HepG2 (cell line): Measurements from ENCODE around the gene SORL1-AS1.
A peak's percentile ranks its signal among the peaks of the same experiment; 100 is the strongest.

ENCODE experiments used
- ARNT2 ChIP-seq: sonication (generic); formaldehyde crosslinking; IDR thresholded peaks from 2 replicates; pipeline ENCODE4 v1.8.0; 2022; ENCODE audit warnings: mild to moderate bottlenecking, low read depth, missing genetic modification reagents, moderate library complexity
- CEBPB ChIP-seq: IDR thresholded peaks from 2 replicates; pipeline ENCODE4 v1.6.1; 2011; ENCODE audit warnings: low read depth, low read length, improper control_type of control experiment, borderline replicate concordance
- CENPT ChIP-seq: sonication (generic); formaldehyde crosslinking; IDR thresholded peaks from 2 replicates; pipeline ENCODE4 v1.8.0; 2022; ENCODE audit warnings: low read depth, mild to moderate bottlenecking, moderate library complexity, missing genetic modification reagents
- ELK4 ChIP-seq: sonication (generic); formaldehyde crosslinking; IDR thresholded peaks from 2 replicates; pipeline ENCODE4 v1.9.0; 2021; ENCODE audit warnings: missing genetic modification reagents, borderline replicate concordance
- ESRRA ChIP-seq: sonication (generic); formaldehyde crosslinking; IDR thresholded peaks from 2 replicates; pipeline ENCODE4 v1.5.1; 2020; ENCODE audit warnings: mild to moderate bottlenecking, low read depth, missing genetic modification reagents
- GPBP1L1 ChIP-seq: sonication (generic); formaldehyde crosslinking; IDR thresholded peaks from 2 replicates; pipeline ENCODE4 v1.5.0; 2020; ENCODE audit warnings: mild to moderate bottlenecking, missing genetic modification reagents
- HDAC2 ChIP-seq: sonication (generic); formaldehyde crosslinking; IDR thresholded peaks from 2 replicates; pipeline ENCODE4 v1.4.0; 2020; ENCODE audit warnings: missing genetic modification reagents
- HIVEP1 ChIP-seq: sonication (generic); formaldehyde crosslinking; IDR thresholded peaks from 2 replicates; pipeline ENCODE4 v1.4.0; 2020; ENCODE audit warnings: mild to moderate bottlenecking, missing genetic modification reagents
- KLF11 ChIP-seq: IDR thresholded peaks from 2 replicates; pipeline ENCODE4 v1.6.1; 2016; ENCODE audit warnings: missing compliant biosample characterization
- KLF13 ChIP-seq: sonication (generic); formaldehyde crosslinking; IDR thresholded peaks from 2 replicates; pipeline ENCODE4 v1.4.0; 2020; ENCODE audit warnings: mild to moderate bottlenecking, missing genetic modification reagents
- MAF1 ChIP-seq: sonication (generic); formaldehyde crosslinking; IDR thresholded peaks from 2 replicates; pipeline ENCODE4 v1.5.0; 2020; ENCODE audit warnings: missing genetic modification reagents, borderline replicate concordance
- MBD4 ChIP-seq: IDR thresholded peaks from 2 replicates; pipeline ENCODE4 v1.6.1; 2012; ENCODE audit warnings: low read length, inconsistent platforms, borderline replicate concordance
- MIER2 ChIP-seq: IDR thresholded peaks from 2 replicates; pipeline ENCODE4 v1.6.1; 2016; ENCODE audit warnings: missing biosample characterization, missing genetic modification reagents
- MYNN ChIP-seq: sonication (generic); formaldehyde crosslinking; IDR thresholded peaks from 2 replicates; pipeline ENCODE4 v1.4.0; 2020; ENCODE audit warnings: mild to moderate bottlenecking, low read depth, missing genetic modification reagents
- NFRKB ChIP-seq: fragments of 450-650 bp; IDR thresholded peaks from 2 replicates; pipeline ENCODE4 v1.6.1; 2017
- RAD21 ChIP-seq: fragments of 450-650 bp; formaldehyde crosslinking; IDR thresholded peaks from 2 replicates; pipeline ENCODE4 v1.5.0; 2020; ENCODE audit warnings: mild to moderate bottlenecking
- RCOR2 ChIP-seq: IDR thresholded peaks from 2 replicates; pipeline ENCODE4 v1.6.1; 2016; ENCODE audit warnings: missing biosample characterization, missing genetic modification reagents
- REST ChIP-seq, 2 experiments: IDR thresholded peaks; 2 replicates each; pipeline ENCODE4 v1.6.1; 2011 to 2012; ENCODE audit warnings: low read length in 2 of 2, borderline replicate concordance in 1 of 2, low read depth in 1 of 2, mild to moderate bottlenecking in 1 of 2, moderate library complexity in 1 of 2
- SOX6 ChIP-seq, 2 experiments: fragments of 450-650 bp in 1 of 2; sonication (generic) in 1 of 2; formaldehyde crosslinking in 1 of 2; IDR thresholded peaks; 2 replicates each; pipeline versions ENCODE4 v1.4.0 to v1.6.1; 2017 to 2020; ENCODE audit warnings: antibody characterized with exemption in 1 of 2, mild to moderate bottlenecking in 1 of 2, missing genetic modification reagents in 1 of 2
- TFAP4 ChIP-seq: sonication (generic); IDR thresholded peaks from 2 replicates; pipeline ENCODE4 v1.6.1; 2016; ENCODE audit warnings: low read depth, borderline replicate concordance
- ZBTB14 ChIP-seq: sonication (generic); formaldehyde crosslinking; IDR thresholded peaks from 2 replicates; pipeline ENCODE4 v1.4.0; 2020; ENCODE audit warnings: missing genetic modification reagents
- ZNF207 ChIP-seq: fragments of 450-650 bp; IDR thresholded peaks from 2 replicates; pipeline ENCODE4 v1.6.1; 2016; ENCODE audit warnings: antibody characterized with exemption, borderline replicate concordance
- ZNF781 ChIP-seq: sonication (generic); formaldehyde crosslinking; IDR thresholded peaks from 2 replicates; pipeline ENCODE4 v1.5.1; 2020; ENCODE audit warnings: borderline replicate concordance, mild to moderate bottlenecking, missing genetic modification reagents; ENCODE audit errors: not compliant biosample characterization

Gene SORL1-AS1

GRCh38 chr11:121459413-121460017 lies 6.7 kb upstream of the SORL1-AS1 start (continued):
- TF ChIP-seq ELK4 (no peak), KLF13 (CRISPR knock-in tag) (no peak), CEBPB (peak; percentile 96), REST (IDR thresholded peaks at IDR 0.05; ENCODE audit: borderline replicate concordance in 1 of 2, low read depth in 1 of 2, low read length in 2 of 2) (peak in 1 of 2 experiments; percentile 53; a peak in 1 of 4 replicates), RCOR2 (CRISPR knock-in tag) (peak; percentile 96), ZNF207 (no peak), TFAP4 (peak; percentile 84), MBD4 (no peak), MIER2 (CRISPR knock-in tag) (peak; percentile 89), SOX6 (IDR thresholded peaks at IDR 0.05) (no peak), SOX6 (CRISPR knock-in tag; IDR thresholded peaks at IDR 0.05) (peak; percentile 99), MYNN (CRISPR knock-in tag) (no peak), CENPT (CRISPR knock-in tag) (no peak), ARNT2 (CRISPR knock-in tag) (peak; percentile 86; the same call in 1 of the 2 replicates), ZBTB14 (peak; percentile 54; the same call in 1 of the 2 replicates), GPBP1L1 (CRISPR knock-in tag) (no peak), ZNF781 (CRISPR knock-in tag) (peak; percentile 60), ESRRA (CRISPR knock-in tag) (peak; percentile 73; the same call in 1 of the 2 replicates), KLF11 (CRISPR knock-in tag) (peak; percentile 79; the same call in 1 of the 2 replicates), RAD21 (CRISPR knock-in tag) (no peak), NFRKB (no peak), MAF1 (no peak), HIVEP1 (CRISPR knock-in tag) (peak; percentile 38; the same call in 1 of the 2 replicates), HDAC2 (CRISPR knock-in tag) (peak; percentile 100)
